ENCODE measurements around the gene ARHGAP15.

GRCh38 chr2:143710196-143710595 lies 581.0 kb downstream of the ARHGAP15 start:
- TF ChIP-seq CTCF (IDR thresholded peaks at IDR 0.05) (no peak), POLR2A (IDR thresholded peaks at IDR 0.05) (no peak)

Data from transverse colon (tissue), 3 donors.